Suppressor macrophage treated with lipopolysaccharide for 1 hour (primary cell): Measurements from ENCODE around the gene USP53.
"Not testable (repeated sequence)": the region's sequence is repeated elsewhere in the genome, so short reads cannot be mapped to it uniquely, and the experiment has no call there.

Experiments
- DNase-seq, 3 donors: peaks; one replicate each; pipeline ENCODE4 v3.0.0-alpha.2; 2020 to 2022

The USP53 gene

GRCh38 chr4:119279541-119279940 lies 67.0 kb downstream of the USP53 start:
- not testable (repeated sequence) for DNase-seq

GRCh38 chr4:119279945-119280344 lies 67.4 kb downstream of the USP53 start:
- not testable (repeated sequence) for DNase-seq

DNA sequence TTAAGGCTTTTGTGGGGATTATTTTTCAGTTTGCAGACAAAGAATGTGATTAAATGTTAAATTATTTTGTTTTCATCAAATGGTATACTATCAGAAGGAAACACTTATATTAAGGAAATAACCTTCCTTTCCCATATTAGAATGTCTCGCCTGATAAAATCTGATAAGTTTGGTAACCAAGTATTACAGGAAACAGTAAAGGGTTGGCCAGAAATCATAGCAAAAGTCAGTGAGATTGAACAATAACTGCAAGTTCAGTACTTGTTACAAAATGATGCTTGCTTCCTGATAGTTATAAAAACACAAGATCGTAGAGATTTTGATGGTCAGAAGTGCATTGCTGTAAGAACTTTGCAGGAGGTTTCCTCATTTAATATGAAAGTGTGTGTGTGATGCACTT lies 68.9 kb downstream of the USP53 start:
- no peak for DNase-seq

- DNase-seq: peak in 1 of 3 donors; percentile 21
Measured at GRCh38 chr4:119284876-119285780, 72.6 kb downstream of the USP53 start.

DNA sequence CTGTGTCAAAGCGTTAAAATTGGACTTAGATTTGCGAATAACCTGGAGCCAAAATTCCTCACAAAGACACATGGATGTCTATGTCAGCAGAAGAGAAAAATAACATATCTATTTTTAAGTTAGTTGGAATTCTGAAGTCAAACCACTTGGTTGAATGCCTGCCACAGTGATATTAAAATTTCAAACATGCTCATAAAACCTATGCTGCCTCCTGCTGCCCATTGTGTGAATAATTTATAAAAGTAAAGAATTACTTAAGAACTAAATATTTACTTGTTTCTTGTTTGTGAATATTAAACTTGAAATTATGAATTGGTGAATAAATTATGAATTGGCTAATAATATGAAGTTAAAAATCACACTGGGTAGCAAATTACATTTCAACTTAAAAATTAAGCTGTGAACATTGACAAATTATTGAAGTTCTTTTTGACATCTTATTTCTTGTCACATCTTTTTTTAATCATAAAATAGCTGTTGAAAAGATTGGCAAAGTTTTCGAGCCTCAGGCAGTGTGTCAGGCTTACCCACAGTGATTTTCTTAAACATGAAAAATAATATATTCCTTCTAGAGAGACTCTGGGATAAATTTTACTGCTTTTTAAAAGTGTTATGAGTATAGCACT lies 74.0 kb downstream of the USP53 start:
- DNase-seq: peak; percentile 73 to 87 (median 76)

DNA sequence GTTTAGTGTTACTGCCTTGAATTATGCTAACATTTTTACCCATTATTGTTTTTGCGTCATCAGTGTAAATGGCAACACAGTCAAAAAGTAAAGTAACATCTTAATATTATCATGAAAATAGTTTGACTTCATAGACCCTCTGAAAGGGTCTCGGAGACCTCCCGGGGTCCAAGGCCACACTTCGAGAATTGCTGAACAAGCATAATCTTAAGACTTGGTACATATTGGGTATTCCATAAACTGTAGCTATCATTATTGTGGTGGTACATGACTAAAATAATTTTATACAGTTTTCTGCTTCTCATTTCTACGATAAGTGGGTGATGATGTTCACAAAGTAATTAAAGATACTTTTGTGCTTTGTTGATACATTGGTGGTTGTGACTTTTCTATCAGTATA lies 76.8 kb downstream of the USP53 start:
- no peak for DNase-seq

DNA sequence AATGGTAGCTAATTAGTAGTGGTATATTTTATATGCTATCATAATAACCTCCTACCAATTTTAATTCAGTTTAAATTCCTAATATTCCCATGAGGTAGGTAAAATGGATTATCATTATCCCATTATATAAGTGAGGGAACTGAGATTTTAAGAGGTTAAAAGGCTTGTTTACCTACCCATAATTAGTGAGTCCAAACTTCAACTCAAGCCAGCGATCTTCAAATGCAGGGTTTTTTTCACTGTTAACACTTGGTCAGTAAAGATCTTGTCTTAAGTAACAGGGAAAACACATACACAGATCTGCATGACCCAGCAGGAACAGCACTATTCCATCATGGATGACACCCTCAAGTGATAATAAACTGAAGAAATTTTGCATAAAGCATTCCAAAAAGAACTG lies 78.1 kb downstream of the USP53 start:
- DNase-seq: no peak

DNA sequence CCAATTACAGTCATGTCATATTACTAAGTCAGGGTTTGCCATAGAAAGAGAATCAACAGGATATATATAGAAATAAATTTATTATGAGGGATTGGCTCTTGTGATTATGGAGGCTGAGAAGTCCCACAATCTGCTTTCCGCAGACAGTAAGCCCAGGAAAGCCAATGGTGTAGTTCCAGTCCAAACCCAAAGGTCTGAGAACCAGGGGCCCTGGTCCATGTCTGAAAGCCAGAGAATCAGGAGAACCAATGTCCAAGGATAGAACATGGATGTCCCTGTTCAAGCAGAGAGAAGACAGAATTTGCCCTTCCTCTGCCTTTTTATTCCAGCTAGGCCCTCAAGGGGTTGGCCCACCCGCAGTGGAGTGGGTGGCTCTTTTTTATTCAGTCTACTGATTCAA lies 83.8 kb downstream of the USP53 start:
- DNase-seq: no peak

GRCh38 chr4:119297795-119298194 lies 85.3 kb downstream of the USP53 start:
- DNase-seq: no peak

DNA sequence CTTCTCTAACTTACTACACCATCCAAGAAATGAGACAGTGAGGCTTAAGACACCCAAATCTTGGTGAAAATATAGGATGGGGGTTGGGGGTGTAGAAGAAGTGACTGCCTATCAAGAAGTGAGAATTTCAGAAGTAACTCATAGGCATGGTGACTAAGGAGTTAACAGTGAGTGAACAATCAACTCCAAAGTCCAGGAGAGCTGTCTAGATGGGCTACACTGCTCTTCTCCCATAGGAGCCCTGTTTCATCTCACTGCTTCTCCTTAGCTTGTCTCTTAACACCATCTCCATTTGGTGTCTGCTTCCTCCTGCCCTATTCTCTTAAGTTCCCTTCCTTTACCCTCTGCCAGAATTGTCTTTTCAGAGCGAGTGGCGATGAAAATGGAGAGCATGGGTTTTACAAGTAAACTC lies 86.8 kb downstream of the USP53 start:
- DNase-seq: peak; percentile 27 to 35 (median 29)

- no peak for DNase-seq
Measured at GRCh38 chr4:119299741-119300100, 87.2 kb downstream of the USP53 start.

- DNase-seq: peak; percentile 96 to 98 (median 98)
Measured at GRCh38 chr4:119300101-119300978, 87.8 kb downstream of the USP53 start.

DNA sequence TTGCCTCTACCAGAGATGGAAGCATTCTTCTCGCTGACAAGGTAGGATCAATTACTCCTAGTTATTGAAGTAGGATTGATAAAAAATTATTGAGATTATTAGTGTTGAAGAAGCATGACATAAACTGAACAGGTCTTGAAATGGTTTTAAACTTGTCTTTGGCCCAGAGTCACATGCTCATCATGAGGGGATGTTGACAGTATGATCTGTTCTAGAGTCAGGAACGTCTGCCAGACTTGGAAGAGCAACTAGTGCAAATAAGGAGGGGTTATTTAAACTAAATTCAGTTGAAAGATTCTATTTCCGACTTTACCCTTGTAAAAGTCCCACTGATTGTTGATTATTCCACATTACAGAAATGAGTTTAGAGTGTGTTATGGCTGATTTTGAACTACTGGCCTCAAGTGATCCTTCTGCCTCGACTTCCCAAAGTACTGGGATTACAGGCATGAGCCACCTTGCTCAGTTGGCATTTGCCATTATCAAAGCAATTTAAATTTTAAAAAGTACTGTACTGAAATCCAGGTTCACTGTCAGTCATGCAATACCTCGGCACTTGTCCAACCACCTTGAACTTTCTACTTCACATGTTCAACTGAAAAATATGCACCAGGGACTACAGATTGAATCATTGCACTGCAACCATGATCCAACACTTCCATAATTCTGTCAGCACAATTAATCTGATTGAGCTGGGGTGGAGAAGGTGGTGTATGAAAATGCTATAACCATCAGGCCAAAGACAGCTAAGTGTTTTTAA lies 89.7 kb downstream of the USP53 start:
- no peak for DNase-seq

DNA sequence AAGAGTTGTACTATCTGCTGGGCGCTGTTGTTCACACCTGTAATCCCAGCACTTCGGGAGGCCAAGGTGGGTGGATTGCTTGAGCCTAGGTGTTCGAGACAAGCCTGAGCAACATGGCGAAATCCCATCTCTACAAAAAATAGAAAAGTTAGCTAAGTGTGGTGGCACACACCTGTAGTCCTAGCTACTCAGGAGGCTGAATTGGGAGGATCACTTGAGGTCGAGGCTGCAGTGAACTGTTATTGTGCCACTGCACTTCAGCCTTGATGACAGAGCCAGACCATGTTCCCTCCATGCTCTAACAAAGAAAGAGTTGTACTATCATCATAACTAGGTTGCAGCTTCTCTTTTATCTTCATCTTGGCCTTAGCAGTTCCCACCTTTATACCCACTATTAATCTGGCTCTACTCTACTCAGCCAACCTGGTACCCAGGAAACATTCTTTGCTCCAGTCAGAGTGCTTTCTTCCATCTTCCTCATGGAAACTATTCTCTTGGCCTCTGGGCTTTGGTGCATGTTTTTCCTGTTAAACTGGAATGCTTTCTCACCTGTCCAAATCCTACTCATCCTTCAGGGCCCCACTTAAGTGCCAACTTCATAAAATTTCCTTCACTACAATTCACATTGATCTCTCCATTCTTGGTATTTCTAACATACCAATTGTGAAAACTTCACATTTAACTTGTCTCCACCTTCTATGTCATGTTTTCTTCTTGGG lies 91.2 kb downstream of the USP53 start:
- no peak for DNase-seq

GRCh38 chr4:119304431-119304830 lies 91.9 kb downstream of the USP53 start:
- no peak for DNase-seq

- no peak for DNase-seq
Measured at GRCh38 chr4:119307606-119308005, 95.1 kb downstream of the USP53 start.

GRCh38 chr4:119310826-119311225 lies 98.3 kb downstream of the USP53 start:
- no peak for DNase-seq

DNA sequence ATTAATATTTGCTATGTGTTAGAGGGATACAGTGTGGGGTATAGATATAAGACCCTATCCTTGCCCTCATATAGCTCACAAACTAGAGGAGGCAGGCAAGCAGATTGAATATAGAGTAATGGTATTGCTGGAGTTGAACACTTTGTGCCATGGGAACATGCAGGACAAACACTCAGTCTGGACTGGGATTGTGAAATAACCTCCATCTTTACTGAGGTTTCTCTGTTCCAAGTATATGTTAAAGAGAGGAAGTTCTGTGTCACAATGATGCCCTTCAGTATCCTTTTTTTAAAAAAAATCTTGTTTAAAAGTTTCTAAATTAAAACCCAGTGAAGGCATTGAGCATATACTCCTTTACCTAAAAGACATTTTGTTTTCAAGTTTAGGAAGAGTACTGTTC lies 100.7 kb downstream of the USP53 start:
- DNase-seq: peak in 1 of 3 donors; percentile 6

DNA sequence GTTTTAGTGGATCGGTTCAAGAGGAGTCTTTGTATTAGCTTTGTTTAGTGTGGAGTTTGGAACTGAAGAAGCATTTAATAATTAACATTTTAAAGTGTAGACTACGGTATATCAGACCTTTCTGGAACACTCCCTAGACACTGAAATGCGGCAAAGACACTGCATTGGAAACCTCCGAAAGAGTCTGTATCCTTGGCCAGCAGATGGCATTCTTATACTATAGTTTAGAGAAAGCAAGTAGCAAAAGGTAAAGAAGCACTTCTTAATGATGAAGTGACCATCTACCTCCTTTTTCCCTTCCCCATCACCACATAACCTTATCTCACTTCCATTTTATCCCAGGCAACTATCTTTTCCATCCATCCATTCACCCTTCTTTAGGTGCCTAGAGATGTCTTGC lies 101.8 kb downstream of the USP53 start:
- DNase-seq: peak; percentile 44 to 55 (median 54)

GRCh38 chr4:119315036-119315435 lies 102.5 kb downstream of the USP53 start:
- DNase-seq: no peak

DNA sequence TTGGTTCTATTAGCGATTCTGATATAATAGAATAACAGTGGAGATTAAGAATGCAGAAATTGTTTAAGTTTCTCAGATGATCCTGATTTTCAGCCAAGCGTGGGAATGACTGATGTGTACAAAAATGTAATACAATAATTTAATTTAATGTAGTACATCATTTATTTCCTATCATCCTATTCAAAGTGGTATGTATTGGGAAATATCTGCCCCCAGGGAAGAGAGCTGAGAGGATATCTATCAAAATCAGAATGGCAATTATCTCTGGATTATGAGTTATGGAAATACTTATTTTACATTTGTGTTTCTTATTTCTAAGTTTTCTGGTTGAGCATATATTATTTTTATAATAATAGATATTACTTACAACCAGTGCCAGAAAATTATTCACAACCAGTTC lies 105.5 kb downstream of the USP53 start:
- DNase-seq: no peak
